SKM-1 (cell line): ENCODE measurements around the gene SLC25A21.
"Not testable (repeated sequence)": the region's sequence is repeated elsewhere in the genome, so short reads cannot be mapped to it uniquely, and the experiment has no call there.

Experiments
- DNase-seq: peaks from one replicate; lab custom pipeline; 2025; ENCODE audit not compliant: unreplicated experiment; lab: John Stamatoyannopoulos, UW

The SLC25A21 gene

DNA sequence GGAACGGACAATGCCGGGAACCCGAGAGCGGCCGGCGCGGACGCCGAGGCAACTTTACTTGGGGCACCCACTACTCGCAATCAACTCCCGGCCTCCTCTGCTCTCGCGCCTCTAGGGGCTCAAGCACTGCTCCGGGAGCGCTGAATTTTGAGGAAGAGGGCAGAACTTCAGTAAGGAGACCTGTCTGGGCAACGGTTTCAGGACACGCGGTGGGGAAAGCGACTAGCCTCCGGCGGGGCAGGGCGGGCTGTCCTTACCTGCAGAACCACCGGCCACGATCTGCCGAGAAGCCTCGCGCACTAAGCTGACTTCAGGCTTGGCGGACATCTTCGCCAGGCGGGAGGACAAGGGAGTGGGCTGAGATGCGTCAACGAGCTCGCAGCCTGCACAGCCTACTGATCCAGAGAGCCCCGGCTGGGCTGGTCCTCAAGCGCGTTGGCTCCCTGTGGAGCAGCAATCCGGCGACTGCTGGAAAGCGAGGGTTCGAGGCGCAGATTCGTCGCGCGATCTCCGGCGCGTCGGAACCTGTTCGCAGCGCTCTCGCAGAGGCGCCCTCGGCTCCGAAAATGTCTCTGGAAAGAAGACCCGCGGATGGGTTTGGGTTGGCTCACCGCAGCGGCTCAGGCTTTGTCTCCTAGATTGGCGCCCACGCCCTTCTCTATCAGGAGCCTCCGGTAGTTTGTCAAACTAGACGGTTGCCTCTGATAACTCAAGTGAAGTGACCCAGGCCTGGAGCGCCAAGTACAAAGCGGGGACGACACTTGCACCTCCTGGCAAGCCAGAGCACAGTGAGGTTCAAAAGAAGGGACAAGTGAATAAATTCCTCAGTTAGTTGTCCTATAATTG is at the start of gene SLC25A21:
TSS of gene SLC25A21 (minus strand) at position 583 of the 846 bp plus-strand sequence.
- DNase-seq, result peak; percentile 37

DNA sequence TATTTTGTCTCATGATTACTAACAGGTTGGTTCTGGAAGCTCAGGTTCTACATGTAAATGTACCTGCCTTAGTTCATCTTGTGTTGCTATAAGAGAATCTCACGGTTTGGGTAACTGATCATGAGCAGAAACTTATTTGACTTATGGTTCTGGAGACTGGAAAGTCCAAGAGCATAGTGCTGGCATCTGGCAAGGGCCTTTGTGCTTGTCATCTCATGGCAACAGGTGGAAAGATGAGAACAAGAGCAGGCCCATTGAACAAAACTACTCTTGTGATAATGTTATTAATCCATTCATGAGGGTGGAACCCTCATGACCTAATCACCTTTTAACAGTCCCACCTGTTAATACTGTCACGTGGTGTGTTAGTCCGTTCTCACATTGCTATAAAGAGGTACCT is 48.7 kb upstream of the SLC25A21 start:
- no peak for DNase-seq

DNA sequence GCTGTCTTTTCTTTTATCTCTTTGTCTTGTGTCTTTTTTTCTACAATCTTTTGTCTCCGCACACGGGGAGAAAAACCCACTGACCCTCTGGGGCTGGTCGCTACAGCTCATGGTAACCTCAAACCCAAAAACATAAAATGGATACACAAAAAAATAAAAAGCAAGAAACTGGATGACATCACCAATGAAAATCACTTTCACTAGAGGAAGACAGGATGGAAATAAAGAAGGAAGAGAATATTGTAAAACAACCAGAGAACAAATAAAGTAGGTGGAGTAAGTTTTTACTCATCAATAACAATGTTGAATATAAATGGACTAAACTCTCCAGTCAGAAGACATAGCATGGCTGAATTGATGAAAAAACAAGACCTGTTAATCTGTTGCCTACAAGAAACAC is 42.9 kb upstream of the SLC25A21 start:
- DNase-seq, result no peak

DNA sequence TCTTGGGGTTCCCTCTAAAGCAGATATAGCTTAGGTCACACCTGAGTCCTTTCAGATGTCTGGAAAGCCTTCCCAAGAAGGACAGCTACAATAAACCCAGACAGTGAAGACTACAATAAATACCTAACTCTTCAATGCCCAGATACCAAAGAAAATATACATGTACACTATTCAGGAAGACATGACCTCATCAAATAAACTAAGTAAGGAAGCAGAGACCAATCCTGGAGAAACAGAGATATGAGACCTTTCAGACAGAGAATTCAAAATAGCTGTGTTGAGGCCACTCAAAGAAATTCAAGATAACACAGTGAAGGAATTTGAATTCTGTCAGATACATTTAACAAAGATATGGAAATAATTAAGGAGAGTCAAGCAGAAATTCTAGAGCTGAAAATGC is 40.6 kb upstream of the SLC25A21 start:
- DNase-seq, result no peak

DNA sequence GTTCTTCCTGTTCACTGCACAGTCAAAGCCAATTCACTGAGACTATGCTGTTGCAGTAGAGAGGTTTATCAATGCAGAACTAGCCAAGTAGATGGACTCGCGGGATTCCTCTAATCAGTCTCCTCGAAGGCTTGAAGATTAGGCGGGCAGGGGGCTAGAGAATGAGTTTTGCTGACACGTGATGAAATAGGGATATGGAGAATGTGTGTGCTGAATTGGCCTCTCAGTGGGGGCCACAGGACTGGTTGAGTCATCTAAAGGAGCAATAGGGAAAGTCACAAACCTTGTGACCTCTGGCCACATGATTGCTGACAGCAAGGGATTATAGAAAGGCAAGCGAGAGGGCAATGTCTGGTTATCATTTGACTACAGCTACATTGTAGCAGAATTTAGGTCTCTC is 38.0 kb upstream of the SLC25A21 start:
- DNase-seq, result no peak

DNA sequence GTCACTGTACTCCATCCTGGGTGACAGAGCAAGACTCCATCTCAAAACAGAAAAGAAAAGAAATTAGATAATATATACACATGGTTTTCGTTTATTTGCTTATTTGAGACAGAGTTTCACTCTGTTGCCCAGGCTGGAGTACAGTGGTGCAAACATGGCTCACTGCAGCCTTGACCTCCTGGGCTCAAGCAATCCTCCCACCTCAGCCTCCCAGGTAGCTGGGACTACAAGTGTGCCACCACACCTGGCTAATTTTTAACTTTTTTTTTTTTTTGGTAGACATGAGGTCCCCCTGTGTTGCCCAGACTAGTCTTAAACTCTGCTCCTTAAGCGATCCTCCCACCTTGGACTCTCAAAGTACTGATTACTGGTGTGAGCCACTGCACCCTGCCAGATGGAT is 37.2 kb upstream of the SLC25A21 start:
- DNase-seq, result not testable (repeated sequence)

DNA sequence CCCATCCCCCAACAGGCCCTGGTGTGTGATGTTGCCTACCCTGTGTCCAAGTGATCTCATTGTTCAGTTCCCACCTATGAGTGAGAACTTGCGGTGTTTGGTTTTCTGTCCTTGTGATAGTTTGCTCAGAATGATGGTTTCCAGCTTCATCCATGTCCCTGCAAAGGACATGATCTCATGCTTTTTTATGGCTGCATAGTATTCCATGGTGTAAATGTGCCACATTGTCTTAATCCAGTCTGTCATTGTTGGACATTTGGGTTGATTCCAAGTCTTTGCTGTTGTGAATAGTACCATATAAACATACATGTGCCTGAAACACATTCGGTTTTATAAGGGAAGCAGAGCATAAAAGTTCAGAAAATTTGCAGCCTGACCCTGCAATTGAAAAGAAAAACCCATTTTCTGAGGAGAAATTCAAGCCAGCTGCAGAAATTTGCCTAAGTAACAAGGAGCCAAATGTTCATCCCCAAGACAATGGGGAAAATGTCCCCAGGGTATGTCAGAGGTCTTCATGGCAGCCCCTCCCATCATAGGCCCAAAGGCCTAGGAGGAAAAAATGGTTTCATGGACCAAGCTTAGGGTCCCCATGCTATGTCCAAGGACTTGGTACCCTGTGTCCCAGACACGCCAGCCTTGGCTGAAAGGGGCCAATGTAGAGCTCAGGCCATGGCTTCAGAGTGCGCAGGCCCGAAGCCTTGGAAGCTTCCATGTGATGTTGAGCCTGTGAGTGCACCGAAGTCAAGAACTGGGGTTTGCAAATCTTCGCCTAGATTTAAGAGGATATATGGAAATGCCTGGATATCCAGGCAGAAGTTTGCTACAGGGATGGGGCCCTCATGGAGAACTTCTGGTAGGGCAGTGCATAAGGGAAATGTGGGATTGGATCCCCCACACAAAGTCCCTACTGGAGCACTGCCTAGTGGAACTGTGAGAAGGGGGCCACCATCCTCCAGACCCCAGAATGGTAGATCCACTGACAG is 33.5 kb upstream of the SLC25A21 start:
- DNase-seq, result not testable (repeated sequence)

DNA sequence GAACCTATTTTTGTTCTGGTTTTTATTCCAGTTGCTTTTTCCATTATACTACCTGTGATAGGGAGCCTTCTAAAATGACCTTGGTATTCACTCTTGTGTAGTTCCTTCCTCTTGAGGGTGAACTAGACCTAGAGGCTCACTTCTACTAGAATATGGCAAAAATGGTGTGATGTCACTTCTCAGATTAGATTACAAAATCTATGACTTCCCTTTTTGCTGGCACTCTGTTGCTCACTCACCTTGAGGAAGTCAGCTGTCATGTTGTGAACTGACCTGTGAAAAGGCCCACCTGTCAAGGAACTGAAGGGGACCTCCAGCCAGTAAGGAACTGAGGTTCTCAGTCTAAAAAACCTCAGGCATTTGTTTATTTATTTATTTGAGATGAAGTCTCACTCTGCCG is 31.0 kb upstream of the SLC25A21 start:
- peak; percentile 18 for DNase-seq

DNA sequence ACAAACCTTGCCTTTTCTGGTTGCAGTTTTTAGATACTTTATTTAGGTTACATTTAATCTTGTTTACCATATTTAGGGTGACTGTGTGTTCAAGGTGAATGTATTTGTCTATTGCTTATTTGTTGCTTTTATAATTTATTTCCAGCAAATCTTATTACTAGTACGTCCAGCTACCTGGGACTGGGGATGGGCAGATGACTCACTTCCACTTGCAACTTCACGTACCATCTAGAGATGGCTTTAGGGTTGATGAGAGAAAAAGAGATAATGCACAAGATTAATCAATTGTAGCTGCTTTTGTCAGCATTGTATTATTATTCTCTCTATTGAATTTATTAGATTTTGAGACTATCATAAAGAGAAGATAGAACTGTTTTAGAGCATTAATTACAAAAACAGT is 30.4 kb upstream of the SLC25A21 start:
- DNase-seq, result no peak

DNA sequence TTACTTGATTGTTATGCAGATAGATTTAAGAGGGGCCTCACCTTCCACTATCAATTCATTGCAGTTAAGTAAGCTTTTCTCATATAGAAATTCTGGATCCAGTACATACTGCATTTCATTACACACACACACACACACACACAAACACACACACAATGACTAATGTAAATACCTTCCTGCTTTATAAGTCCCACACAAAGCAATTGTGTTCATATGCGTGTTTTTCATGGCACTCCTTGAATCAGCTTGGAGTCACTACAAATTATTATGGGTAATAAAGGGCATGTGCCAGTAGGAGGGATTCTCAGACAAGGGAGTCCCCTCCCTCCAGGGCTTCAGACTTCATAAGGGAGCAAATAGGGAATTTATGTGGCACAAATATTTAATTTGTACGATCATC is 29.9 kb upstream of the SLC25A21 start:
- no peak for DNase-seq

DNA sequence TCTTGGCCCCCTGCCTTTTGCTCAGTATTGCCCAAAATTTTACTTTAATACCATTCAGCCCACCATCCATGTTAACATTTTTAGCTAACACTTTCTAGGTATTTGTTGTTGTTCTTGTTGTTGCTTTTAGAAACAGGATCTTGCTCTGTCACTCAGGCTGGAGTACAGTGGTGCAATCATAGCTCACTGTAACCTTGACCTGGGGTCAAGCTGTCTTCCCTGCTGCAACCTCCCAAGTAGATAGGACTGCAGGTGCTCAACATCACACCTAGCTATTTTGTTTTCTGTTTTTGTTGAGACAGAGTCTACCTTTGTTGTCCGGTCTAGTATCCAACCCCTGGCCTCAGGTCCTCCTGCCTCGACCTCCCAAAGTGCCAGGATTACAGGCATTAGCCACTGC is 29.3 kb upstream of the SLC25A21 start:
- no peak for DNase-seq

DNA sequence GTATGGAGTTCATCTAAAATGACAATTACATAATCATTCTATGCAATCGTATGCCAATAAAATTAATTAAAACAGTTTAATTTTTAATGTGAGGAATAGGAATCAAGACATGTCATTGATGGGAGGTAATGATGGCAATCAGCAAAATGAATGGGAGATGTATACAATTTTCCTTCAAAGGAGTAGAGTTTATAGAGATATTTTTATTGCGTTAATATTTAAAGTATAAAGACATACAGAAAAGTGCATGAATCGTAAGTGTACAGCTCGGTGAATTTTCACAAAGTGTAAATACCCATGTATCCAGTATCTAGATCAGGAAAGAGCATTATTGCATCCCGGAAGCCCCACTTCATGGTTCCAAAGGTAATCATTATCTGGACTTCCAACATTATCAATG is 26.5 kb upstream of the SLC25A21 start:
- no peak for DNase-seq

DNA sequence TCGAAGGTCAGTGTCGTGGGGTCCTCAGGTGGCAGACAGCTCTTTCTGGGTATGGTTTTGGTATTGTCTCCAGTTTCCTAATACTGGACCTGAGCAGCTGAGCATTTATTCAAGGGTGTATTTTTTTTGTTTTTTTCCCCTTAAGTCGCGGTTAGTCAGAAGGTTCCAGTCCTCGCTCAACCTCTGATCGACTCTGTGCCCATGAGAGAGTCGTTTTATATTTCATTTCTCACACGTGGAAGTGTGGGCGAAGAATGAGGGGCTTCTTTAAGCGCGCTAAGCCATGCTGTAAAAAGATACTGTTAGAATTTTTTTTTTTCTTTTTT is 25.8 kb upstream of the SLC25A21 start:
- no peak for DNase-seq

DNA sequence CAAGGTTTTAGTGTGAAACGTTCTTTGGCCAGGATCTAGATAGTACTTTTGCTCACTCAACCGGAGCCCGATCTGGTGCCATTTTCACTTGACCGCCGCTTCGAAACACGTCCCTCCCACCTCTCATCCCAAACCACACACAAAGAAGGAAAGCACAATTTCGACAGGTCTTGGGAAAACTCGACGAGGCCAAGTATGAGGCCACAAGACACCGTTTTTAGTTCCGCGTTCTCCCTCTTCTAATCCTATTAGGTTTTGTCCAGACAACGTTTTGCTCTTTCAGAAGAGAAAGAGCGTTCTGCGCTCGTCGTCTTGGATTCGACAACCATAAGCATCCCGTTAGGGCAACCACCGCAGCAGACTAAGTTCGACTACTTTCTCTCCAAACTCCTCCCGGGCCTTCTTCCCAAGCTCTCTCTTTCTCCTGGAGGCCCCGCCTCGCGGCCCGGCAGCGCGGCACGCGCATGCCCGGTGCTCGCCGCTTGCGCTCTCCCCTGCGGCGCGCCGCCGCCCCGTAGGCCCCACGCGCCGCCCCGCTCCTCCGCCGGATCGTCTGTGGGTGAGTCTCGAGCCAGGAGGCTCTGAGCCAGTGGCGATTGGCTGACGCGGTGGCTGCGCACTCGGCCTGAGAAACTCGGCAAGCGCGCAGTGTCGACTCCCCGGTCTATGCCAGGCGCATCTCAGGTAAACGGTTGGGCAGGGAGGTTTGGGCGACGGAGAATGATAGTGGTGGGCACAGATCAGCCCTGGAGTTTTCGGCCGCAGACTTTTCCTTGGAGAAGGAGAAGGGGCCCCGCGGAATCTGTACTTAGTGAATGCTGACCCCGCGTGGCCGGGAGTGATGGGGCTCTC is 25.2 kb upstream of the SLC25A21 start, which contains the start of gene MIPOL1:
TSS of gene MIPOL1 (plus strand) at position 517 of the 852 bp plus-strand sequence. CDS start 49,952 bp downstream, outside the sequence.
- peak; percentile 35 for DNase-seq

DNA sequence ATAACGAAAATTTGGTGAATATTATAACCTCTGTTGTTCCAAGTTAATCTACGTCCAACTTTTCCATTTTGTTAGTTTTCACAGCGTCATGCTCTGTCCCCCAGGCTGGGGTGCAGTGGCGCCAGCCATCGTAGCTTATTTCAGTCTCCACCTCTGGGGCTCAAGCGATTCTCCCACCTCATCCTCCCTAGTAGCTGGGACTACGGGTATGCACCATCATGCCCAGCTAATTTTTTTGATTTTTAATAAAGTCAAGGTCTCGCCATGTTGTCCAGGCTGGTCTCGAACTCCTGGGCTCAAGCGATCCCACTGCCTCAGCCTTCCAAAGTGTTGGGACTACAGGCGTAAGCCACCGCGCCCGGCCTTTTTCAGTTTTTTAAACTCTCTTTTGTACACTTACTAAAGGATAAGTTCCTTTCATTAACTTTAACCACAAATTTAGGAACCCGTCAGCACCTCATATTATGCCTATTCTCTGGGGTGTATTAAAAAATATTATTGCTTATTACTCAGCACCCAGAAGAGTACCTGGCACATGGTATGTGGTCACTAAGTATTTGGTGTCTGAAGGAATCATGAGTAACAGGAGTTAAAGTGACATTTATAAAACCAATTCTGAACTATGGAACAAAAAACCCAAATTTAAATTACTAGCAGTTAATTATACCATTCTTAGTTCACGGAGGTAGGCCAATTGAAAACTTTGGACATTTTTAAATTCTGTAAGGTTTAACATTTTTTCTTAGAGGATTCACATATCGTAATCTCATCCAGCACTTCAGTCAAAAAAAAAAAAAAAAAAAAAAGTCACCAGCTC is 24.4 kb upstream of the SLC25A21 start:
- no peak for DNase-seq

DNA sequence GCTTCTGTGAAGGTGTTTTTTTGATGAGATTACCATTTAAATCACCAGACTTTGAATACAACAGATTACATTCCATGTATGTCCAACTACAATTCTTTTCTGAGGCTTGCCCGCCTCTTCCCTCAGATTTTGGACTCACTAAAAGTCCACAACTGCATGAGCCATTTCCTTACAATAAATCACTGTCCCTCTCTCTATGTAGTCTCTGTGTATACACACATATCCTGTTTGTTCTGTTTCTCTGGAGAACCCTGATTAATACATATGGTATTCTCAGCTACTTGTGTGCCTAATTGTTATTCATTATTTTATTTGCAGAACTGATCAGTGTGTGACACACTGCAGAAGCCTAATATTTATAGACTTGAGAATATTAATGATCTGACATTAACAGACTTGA is 22.9 kb upstream of the SLC25A21 start:
- DNase-seq, result no peak

DNA sequence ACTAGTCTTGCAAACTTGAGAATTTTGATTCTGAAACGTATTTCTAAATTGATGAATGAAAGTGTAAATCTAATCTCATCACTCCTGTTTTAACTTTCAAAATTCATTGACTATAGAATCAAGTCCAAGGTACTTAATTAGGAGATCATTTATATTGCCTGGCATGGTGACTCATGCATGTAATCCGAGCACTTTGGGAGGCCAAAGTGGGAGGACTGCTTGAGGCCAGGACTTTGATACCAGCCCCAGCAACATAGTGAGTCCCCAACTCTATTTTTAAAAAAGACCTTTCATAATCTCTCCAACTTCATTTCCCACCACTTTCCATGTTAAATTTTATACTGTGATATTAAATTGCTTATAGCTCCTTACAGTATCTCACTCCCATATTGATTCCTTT is 22.3 kb upstream of the SLC25A21 start:
- DNase-seq, result no peak

DNA sequence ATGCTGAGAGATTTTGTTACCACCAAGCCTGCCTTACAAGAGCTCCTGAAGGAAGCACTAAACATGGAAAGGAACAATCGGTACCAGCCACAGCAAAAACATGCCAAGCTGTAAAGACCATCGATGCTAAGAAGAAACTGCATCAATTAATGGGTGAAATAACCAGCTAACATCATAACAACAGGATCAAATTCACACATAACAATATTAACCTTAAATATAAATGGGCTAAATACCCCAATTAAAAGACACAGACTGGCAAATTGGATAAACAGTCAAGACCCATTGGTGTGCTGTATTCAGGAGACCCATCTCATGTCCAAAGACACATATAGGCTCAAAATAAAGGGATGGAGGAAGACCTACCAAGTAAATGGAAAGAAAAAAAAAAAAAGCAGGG is 17.3 kb upstream of the SLC25A21 start:
- not testable (repeated sequence) for DNase-seq

DNA sequence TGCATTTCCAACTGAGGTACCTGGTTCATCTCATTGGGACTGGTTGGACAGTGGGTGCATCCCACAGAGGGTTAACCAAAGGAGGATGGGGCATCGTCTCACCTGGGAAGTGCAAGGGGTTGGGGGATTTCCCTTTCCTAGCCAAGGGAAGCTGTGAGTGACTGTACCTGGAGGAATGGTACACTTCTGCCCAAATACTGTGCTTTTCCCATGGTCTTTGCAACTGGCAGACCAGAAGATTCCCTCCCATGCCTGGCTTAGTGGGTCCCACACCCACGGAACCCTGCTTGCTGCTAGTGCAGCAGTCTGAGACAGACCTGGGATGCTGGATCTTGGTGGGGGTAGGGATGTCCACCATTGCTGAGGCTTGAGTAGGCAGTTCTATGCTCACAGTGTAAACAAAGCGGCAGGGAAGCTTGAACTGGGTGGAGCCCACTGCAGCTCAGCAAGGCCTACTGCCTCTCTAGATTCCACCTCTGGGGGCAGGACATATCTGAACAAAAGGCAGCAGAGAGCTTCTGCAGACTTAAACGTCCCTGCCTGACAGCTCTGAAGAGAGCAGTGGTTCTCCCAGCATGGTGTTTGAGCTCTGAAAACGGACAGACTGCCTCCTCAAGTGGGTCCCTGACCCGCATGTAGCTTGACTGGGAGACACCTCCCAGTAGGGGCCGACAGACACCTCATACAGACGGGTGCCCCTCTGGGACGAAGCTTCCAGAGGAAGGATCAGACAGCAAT is 15.6 kb upstream of the SLC25A21 start:
- not testable (repeated sequence) for DNase-seq
